Measurements from ENCODE around the gene NR2C1.

The NR2C1 gene

DNA sequence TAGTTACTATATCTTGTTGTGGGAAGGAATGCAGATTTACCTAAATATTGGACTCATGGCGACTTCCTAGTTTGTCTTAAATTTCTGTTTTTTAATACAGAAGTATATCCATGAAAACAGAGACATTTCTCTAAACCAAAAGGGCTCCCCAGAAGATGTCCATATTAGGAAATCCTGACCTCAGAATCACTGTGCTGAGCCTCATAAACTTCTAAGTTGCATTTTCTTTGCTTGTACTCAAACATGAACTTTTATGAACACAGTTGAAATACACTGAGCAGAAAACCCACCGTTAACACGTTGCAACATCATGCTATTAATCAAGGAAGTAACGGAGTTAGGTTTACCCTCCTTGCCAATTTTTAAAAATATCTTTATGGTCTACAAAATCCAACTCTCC lies 42.9 kb upstream of the NR2C1 start:
- DNase-seq = no peak
- no peaks in the 10 kb centered on the region for H3K27me3 ChIP-seq (ENCODE audit: insufficient read depth, low read depth, severe bottlenecking)
- H3K4me3 ChIP-seq (ENCODE audit: low read depth, low read length) = no peak overlapping the region
- no peaks in the 10 kb centered on the region for H3K9me3 ChIP-seq (ENCODE audit: severe bottlenecking)
- H3K36me3 ChIP-seq = no peaks in the 10 kb centered on the region; the same call in none of the 2 replicates
- no peak overlapping the region for H3K27ac ChIP-seq
- no peak for TF ChIP-seq CTCF (IDR thresholded peaks at IDR 0.05; ENCODE audit: low read depth, low read length)

DNA sequence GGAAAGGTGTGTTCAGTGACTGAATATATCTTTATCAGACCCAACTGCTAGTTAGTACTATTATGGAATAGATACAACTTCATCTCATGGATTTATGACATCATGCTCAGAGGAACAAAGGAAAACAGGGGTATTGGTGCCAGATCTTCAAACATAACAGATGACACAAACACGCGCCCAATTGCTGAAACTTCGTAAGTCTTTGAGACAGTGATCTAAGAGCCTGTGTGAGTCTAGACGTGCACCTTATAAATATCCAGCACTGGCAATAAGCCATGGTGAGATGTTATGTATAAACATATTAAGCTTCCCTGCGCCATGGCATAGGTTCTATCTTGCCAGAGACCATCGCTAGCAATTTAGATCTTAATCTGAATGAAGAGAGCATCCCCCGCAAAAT lies 42.2 kb upstream of the NR2C1 start:
- H3K27ac ChIP-seq = no peak overlapping the region
- no peak for DNase-seq
- H3K4me3 ChIP-seq (ENCODE audit: low read depth, low read length) = no peak overlapping the region
- no peaks in the 10 kb centered on the region; the same call in none of the 2 replicates for H3K36me3 ChIP-seq
- no peaks in the 10 kb centered on the region for H3K9me3 ChIP-seq (ENCODE audit: severe bottlenecking)
- H3K27me3 ChIP-seq (ENCODE audit: insufficient read depth, low read depth, severe bottlenecking) = no peaks in the 10 kb centered on the region
- TF ChIP-seq CTCF (IDR thresholded peaks at IDR 0.05; ENCODE audit: low read depth, low read length) = no peak

GRCh38 chr12:95114766-95115405 lies 41.5 kb upstream of the NR2C1 start:
- no peak for DNase-seq
- Histone ChIP-seq H3K9me3 (ENCODE audit: severe bottlenecking) (no peaks in the 10 kb centered on the region), H3K27ac (no peak overlapping the region), H3K36me3 (no peaks in the 10 kb centered on the region; the same call in none of the 2 replicates), H3K27me3 (ENCODE audit: insufficient read depth, low read depth, severe bottlenecking) (no peaks in the 10 kb centered on the region), H3K4me3 (ENCODE audit: low read depth, low read length) (no peak overlapping the region)
- no peak for TF ChIP-seq CTCF (IDR thresholded peaks at IDR 0.05; ENCODE audit: low read depth, low read length)

DNA sequence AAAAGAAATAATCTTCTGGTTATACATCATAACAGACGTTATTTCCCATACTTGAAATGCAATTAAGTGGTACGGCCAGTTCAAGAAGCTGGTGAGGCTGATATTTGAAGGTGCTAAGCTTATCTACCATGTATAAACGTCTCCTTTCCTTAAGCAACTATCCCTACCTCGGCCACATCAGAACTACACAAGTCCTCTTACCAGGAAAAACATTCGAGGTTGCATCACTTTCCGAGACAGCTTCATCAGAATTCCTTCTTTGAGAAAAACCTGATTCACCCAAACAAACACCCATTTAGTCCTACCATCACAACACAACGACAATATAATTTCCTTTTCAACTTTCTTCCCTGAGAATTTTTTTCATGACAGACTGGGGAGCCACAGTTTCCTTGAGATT lies 33.9 kb upstream of the NR2C1 start:
- Histone ChIP-seq H3K27ac (no peak overlapping the region), H3K9me3 (ENCODE audit: severe bottlenecking) (no peaks in the 10 kb centered on the region), H3K27me3 (ENCODE audit: insufficient read depth, low read depth, severe bottlenecking) (no peaks in the 10 kb centered on the region), H3K4me3 (ENCODE audit: low read depth, low read length) (no peak overlapping the region), H3K36me3 (peaks cover 48% of the 10 kb centered on the region)
- TF ChIP-seq CTCF (IDR thresholded peaks at IDR 0.05; ENCODE audit: low read depth, low read length) = no peak
- no peak for DNase-seq

- Histone ChIP-seq H3K4me3 (ENCODE audit: low read depth, low read length) (no peak overlapping the region), H3K27ac (no peak overlapping the region), H3K36me3 (peaks cover 50% of the 10 kb centered on the region), H3K27me3 (ENCODE audit: insufficient read depth, low read depth, severe bottlenecking) (no peaks in the 10 kb centered on the region), H3K9me3 (ENCODE audit: severe bottlenecking) (no peaks in the 10 kb centered on the region)
- TF ChIP-seq CTCF (IDR thresholded peaks at IDR 0.05; ENCODE audit: low read depth, low read length) = no peak
- DNase-seq = no peak
Observed at GRCh38 chr12:95105540-95105939, 32.1 kb upstream of the NR2C1 start.

GRCh38 chr12:95104919-95105452 lies 31.6 kb upstream of the NR2C1 start:
- Histone ChIP-seq H3K9me3 (ENCODE audit: severe bottlenecking) (no peaks in the 10 kb centered on the region), H3K27me3 (ENCODE audit: insufficient read depth, low read depth, severe bottlenecking) (no peaks in the 10 kb centered on the region), H3K27ac (no peak overlapping the region), H3K4me3 (ENCODE audit: low read depth, low read length) (no peak overlapping the region), H3K36me3 (peaks cover 52% of the 10 kb centered on the region)
- TF ChIP-seq CTCF (IDR thresholded peaks at IDR 0.05; ENCODE audit: low read depth, low read length) = no peak
- no peak for DNase-seq

Data from WERI-Rb-1 (cell line).